Endothelial cell (in vitro differentiated cells): ENCODE results near the gene GALT. TPM values are rescaled to one million over a fixed set of nuclear protein-coding genes. Genes with fewer than 3 reads are reported as not detected.
A peak's percentile ranks its signal among the peaks of the same experiment; 100 is the strongest.

Experiments
- DNase-seq: peaks from one replicate; pipeline ENCODE4 v3.0.0; 2021; ENCODE audit warnings: low spot score
- H3K27ac Mint-ChIP-seq: one replicate; pipeline ENCODE4 v1.8.0; 2021; ENCODE audit warnings: mixed read lengths, inconsistent platforms; ENCODE audit not compliant: unreplicated experiment
- H3K27me3 Mint-ChIP-seq: one replicate; pipeline ENCODE4 v1.8.0; 2021; ENCODE audit warnings: mild to moderate bottlenecking, moderate library complexity, mixed read lengths, inconsistent platforms; ENCODE audit not compliant: unreplicated experiment
- H3K36me3 Mint-ChIP-seq: one replicate; pipeline ENCODE4 v1.8.0; 2021; ENCODE audit warnings: mild to moderate bottlenecking, low read depth, mixed read lengths, inconsistent platforms; ENCODE audit not compliant: unreplicated experiment
- H3K4me1 Mint-ChIP-seq: one replicate; pipeline ENCODE4 v1.8.0; 2021; ENCODE audit warnings: mild to moderate bottlenecking, mixed read lengths, inconsistent platforms; ENCODE audit not compliant: unreplicated experiment
- H3K4me3 Mint-ChIP-seq: one replicate; pipeline ENCODE4 v1.8.0; 2021; ENCODE audit warnings: mild to moderate bottlenecking, mixed read lengths, inconsistent platforms; ENCODE audit not compliant: unreplicated experiment
- H3K9me3 Mint-ChIP-seq: one replicate; pipeline ENCODE4 v1.8.0; 2021; ENCODE audit warnings: mixed read lengths, inconsistent platforms; ENCODE audit not compliant: unreplicated experiment
- total RNA-seq: library from RNA; stranded (reverse); fragmentation: NEBNext Ultra II Directional; extraction: Animal tissue kit (Norgen Biotek cat#: 25700); gene quantifications from one replicate; pipeline ENCODE4 v1.2.1, GENCODE V29; 2021; ENCODE audit not compliant: unreplicated experiment
- TF ChIP-seq, protein P1 (sequence below): fragments of 200-600 bp; sonication (generic); IDR thresholded peaks from one replicate; pipeline ENCODE4 v1.5.0; 2021; ENCODE audit warnings: antibody characterized with exemption; ENCODE audit not compliant: unreplicated experiment

GALT gene
- total RNA-seq, 1 donor from 2014 or later = 53.1 TPM

GRCh38 chr9:34647084-34647403 is 569 bp downstream of the GALT start:
- no peak for DNase-seq
- TF ChIP-seq, protein P1, sequence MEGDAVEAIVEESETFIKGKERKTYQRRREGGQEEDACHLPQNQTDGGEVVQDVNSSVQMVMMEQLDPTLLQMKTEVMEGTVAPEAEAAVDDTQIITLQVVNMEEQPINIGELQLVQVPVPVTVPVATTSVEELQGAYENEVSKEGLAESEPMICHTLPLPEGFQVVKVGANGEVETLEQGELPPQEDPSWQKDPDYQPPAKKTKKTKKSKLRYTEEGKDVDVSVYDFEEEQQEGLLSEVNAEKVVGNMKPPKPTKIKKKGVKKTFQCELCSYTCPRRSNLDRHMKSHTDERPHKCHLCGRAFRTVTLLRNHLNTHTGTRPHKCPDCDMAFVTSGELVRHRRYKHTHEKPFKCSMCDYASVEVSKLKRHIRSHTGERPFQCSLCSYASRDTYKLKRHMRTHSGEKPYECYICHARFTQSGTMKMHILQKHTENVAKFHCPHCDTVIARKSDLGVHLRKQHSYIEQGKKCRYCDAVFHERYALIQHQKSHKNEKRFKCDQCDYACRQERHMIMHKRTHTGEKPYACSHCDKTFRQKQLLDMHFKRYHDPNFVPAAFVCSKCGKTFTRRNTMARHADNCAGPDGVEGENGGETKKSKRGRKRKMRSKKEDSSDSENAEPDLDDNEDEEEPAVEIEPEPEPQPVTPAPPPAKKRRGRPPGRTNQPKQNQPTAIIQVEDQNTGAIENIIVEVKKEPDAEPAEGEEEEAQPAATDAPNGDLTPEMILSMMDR = no peak
- no peak overlapping the region for H3K27ac Mint-ChIP-seq
- peaks cover 11% of the 10 kb centered on the region for H3K36me3 Mint-ChIP-seq
- peak overlapping the region; percentile 92 for H3K4me3 Mint-ChIP-seq
- no peaks in the 10 kb centered on the region for H3K9me3 Mint-ChIP-seq
- peaks cover 13% of the 10 kb centered on the region for H3K27me3 Mint-ChIP-seq
- peaks cover 16% of the 10 kb centered on the region for H3K4me1 Mint-ChIP-seq

DNA sequence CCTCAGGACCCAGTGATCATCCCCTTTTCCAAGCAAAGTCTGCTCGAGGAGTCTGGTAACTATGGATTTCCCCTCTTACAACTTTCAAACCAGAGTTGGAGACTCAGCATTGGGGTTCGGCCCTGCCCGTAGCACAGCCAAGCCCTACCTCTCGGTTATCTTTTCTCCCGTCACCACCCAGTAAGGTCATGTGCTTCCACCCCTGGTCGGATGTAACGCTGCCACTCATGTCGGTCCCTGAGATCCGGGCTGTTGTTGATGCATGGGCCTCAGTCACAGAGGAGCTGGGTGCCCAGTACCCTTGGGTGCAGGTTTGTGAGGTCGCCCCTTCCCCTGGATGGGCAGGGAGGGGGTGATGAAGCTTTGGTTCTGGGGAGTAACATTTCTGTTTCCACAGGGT is 1.2 kb downstream of the GALT start:
- Mint-ChIP-seq H3K36me3 (peaks cover 11% of the 10 kb centered on the region), H3K27ac (no peak overlapping the region), H3K4me3 (peak overlapping the region; percentile 92), H3K27me3 (peaks cover 15% of the 10 kb centered on the region), H3K9me3 (no peaks in the 10 kb centered on the region), H3K4me1 (peaks cover 22% of the 10 kb centered on the region)
- DNase-seq = no peak
- TF ChIP-seq, protein P1 = no peak

GRCh38 chr9:34648673-34649072 is 2.2 kb downstream of the GALT start:
- H3K36me3 Mint-ChIP-seq = peaks cover 11% of the 10 kb centered on the region
- DNase-seq = no peak
- peaks cover 31% of the 10 kb centered on the region for H3K4me1 Mint-ChIP-seq
- TF ChIP-seq, protein P1 = no peak
- H3K9me3 Mint-ChIP-seq = no peaks in the 10 kb centered on the region
- H3K27me3 Mint-ChIP-seq = peaks cover 15% of the 10 kb centered on the region
- H3K4me3 Mint-ChIP-seq = peak overlapping the region; percentile 11
- no peak overlapping the region for H3K27ac Mint-ChIP-seq

DNA sequence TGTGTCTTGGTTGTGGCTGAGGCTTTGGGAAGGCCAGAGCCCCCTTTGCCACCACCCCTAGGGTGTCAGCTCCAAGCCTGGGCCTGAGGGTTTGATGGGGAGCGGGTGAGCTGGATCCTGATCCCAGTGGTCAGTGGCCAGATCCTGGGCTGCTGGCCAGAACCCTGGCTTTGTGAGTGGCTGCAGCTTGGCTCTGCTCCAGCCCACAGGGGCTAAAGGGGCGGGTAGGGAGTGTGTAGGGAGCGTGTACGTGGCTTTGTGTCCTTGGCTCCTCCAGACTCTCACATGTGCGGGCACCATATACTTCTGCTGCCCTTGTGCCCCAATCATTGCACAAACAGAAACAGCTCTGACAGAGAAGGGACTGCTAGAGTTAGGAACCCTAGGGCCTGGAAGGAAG is 4.3 kb downstream of the GALT start:
- Mint-ChIP-seq H3K4me1 (peaks cover 36% of the 10 kb centered on the region), H3K27me3 (peaks cover 17% of the 10 kb centered on the region), H3K4me3 (peak overlapping the region; percentile 25), H3K27ac (peak overlapping the region; percentile 91), H3K36me3 (peaks cover 11% of the 10 kb centered on the region), H3K9me3 (no peaks in the 10 kb centered on the region)
- no peak for DNase-seq
- TF ChIP-seq, protein P1 = no peak

- H3K4me3 Mint-ChIP-seq = peak overlapping the region; percentile 87
- peaks cover 17% of the 10 kb centered on the region for H3K27me3 Mint-ChIP-seq
- DNase-seq = no peak
- TF ChIP-seq, protein P1 = no peak
- peak overlapping the region; percentile 91 for H3K27ac Mint-ChIP-seq
- H3K9me3 Mint-ChIP-seq = no peaks in the 10 kb centered on the region
- H3K36me3 Mint-ChIP-seq = peaks cover 11% of the 10 kb centered on the region
- H3K4me1 Mint-ChIP-seq = peaks cover 36% of the 10 kb centered on the region
Measured at GRCh38 chr9:34651321-34651720, 4.8 kb downstream of the GALT start.
